Panc1 (cell line): Measurements from ENCODE around the gene USP50. TPM values are rescaled to one million over a fixed set of nuclear protein-coding genes. Genes with fewer than 3 reads are reported as not detected.
"Not testable (repeated sequence)": the region's sequence is repeated elsewhere in the genome, so short reads cannot be mapped to it uniquely, and the experiment has no call there.

Experiments
- ATAC-seq: fragments of 200-7000 bp; cut with Tn5 transposase; 2 replicates; pipeline ENCODE4 v1.9.1; 2020; ENCODE audit warnings: mild to moderate bottlenecking, moderate library complexity
- BruUV-seq: library from RNA; stranded (reverse); fragments of 400-500 nt; replicated peaks from 2 replicates; lab custom pipeline; 2021; lab: Mats Ljungman, UMichigan
- CTCF ChIA-PET: fragments of 300-600 bp; sonication (Branson Sonifier 250); formaldehyde crosslinking; loops from one replicate; lab custom pipeline; 2022; ENCODE audit warnings: antibody characterized with exemption; lab: Charles Lee
- POLR2A ChIA-PET: fragments of 300-600 bp; sonication (Branson Sonifier 250); formaldehyde crosslinking; loops from one replicate; lab custom pipeline; 2022; ENCODE audit warnings: antibody characterized with exemption; lab: Charles Lee
- DNase-seq: peaks from one replicate; pipeline ENCODE4 v3.0.0-alpha.2; 2010; ENCODE audit warnings: low read depth, low spot score
- H3K27ac ChIP-seq: 2 replicates; pipeline ENCODE4 v1.5.1; 2011; ENCODE audit warnings: mild to moderate bottlenecking, low read length, inconsistent platforms
- H3K27me3 ChIP-seq: fragments of 200-500 bp; sonication (Bioruptor generic); 2 replicates; pipeline ENCODE4 v1.6.0; 2014; ENCODE audit warnings: low read length, inconsistent platforms; ENCODE audit not compliant: control insufficient read depth, insufficient read depth
- H3K36me3 ChIP-seq: fragments of 200-500 bp; sonication (Bioruptor generic); 2 replicates; pipeline ENCODE4 v1.5.1; 2014; ENCODE audit warnings: inconsistent platforms, mild to moderate bottlenecking, low read length, moderate library complexity; ENCODE audit not compliant: control insufficient read depth, insufficient read depth
- H3K4me1 ChIP-seq: 2 replicates; pipeline ENCODE4 v1.5.1; 2011; ENCODE audit warnings: inconsistent platforms, mild to moderate bottlenecking, low read length, moderate library complexity; ENCODE audit not compliant: control insufficient read depth, insufficient read depth
- H3K4me3 ChIP-seq, 2 experiments: 2 replicates each; pipeline ENCODE4 v1.5.1; 2011 to 2012; ENCODE audit warnings: low read depth in 2 of 2, low read length in 2 of 2, mild to moderate bottlenecking in 2 of 2, inconsistent platforms in 1 of 2, moderate library complexity in 1 of 2
- H3K9me3 ChIP-seq: fragments of 200-500 bp; sonication (Bioruptor generic); 2 replicates; pipeline ENCODE4 v1.5.1; 2014; ENCODE audit warnings: low read depth, mild to moderate bottlenecking, inconsistent platforms, low read length, moderate library complexity; ENCODE audit not compliant: control insufficient read depth, insufficient read depth
- POLR2AphosphoS5 ChIP-seq: IDR thresholded peaks from 2 replicates; pipeline ENCODE4 v1.6.1; 2012; ENCODE audit warnings: mild to moderate bottlenecking, low read depth, low read length, moderate library complexity
- SIN3A ChIP-seq: IDR thresholded peaks from 2 replicates; pipeline ENCODE4 v1.6.1; 2012; ENCODE audit warnings: low read depth, mild to moderate bottlenecking, low read length, moderate library complexity, borderline replicate concordance; ENCODE audit not compliant: insufficient read depth
- TCF7L2 ChIP-seq: IDR thresholded peaks from 2 replicates; pipeline ENCODE4 v1.6.1; 2011; ENCODE audit warnings: mild to moderate bottlenecking, low read depth, low read length, inconsistent platforms
- in situ Hi-C: cut with HindIII; loops from 2 replicates; pipeline ENCODE4 v1.10.0; 2016; ENCODE audit warnings: low sequenced_read_pairs, low pct_unique_long_range_greater_than_20kb
- intact Hi-C: fragments of 100-400 bp; cut with micrococcal nuclease; formaldehyde crosslinking; loops from one replicate; pipeline ENCODE4 v1.10.0; 2022; ENCODE audit not compliant: unreplicated experiment
- total RNA-seq: library from RNA; stranded (reverse); gene quantifications from one replicate; pipeline ENCODE4 v1.2.1, GENCODE V29; 2021; ENCODE audit not compliant: unreplicated experiment
- TF ChIP-seq, protein P1 (sequence below): fragments of 450-650 bp; IDR thresholded peaks from 2 replicates; pipeline ENCODE4 v1.5.1; 2017; ENCODE audit warnings: mild to moderate bottlenecking
- TF ChIP-seq, protein P2 (sequence below), 2 experiments: IDR thresholded peaks; 2 replicates each; pipeline ENCODE4 v1.6.1; 2011 to 2012; ENCODE audit warnings: low read depth in 2 of 2, control low read depth in 1 of 2, low read length in 1 of 2, mild to moderate bottlenecking in 1 of 2, moderate library complexity in 1 of 2; ENCODE audit not compliant: insufficient read depth in 1 of 2

Gene USP50
- total RNA-seq, 1 experiment from 2014 or later = not detected

DNA sequence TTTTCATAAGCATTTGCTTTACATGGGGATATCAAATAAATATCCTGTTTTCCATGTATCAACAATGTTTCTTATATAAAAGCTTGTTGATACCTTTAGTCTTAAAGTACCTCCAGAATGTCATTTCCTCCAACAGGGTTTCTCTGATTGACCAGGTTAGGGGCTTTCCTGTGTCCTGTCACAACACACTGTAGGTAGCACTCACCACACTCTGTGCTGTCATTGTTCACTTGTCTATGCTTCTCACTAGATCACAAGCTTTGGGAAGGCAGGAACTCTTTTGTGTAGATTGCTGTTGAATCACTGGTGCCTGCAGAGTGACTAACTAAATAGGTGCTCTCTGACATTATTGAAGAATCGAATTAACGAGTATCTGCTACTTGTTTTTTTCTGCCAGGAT lies 49.8 kb downstream of the USP50 start:
- ChIA-PET POLR2A (interaction anchor here (0.6 kb wide), 1 partner anchor 52 kb away, joined by 3 read pairs; no protein-coding TSS in a partner anchor), CTCF (interaction anchor here (0.8 kb wide), 1 partner anchor 68 kb away, joined by 3 read pairs; no protein-coding TSS in a partner anchor)
- no TSS peak for BruUV-seq
- ATAC-seq (no peak), DNase-seq (no peak)
- peaks cover 47% of the 10 kb centered on the region for H3K36me3 ChIP-seq
- intact Hi-C loops (no loop called here), in situ Hi-C loops (no loop called here)
- no peaks in the 10 kb centered on the region for H3K9me3 ChIP-seq
- no peaks in the 10 kb centered on the region for H3K4me1 ChIP-seq
- no peak overlapping the region for H3K27ac ChIP-seq
- H3K27me3 ChIP-seq = no peaks in the 10 kb centered on the region
- TF ChIP-seq POLR2AphosphoS5 = no peak
- H3K4me3 ChIP-seq = no peak overlapping the region

DNA sequence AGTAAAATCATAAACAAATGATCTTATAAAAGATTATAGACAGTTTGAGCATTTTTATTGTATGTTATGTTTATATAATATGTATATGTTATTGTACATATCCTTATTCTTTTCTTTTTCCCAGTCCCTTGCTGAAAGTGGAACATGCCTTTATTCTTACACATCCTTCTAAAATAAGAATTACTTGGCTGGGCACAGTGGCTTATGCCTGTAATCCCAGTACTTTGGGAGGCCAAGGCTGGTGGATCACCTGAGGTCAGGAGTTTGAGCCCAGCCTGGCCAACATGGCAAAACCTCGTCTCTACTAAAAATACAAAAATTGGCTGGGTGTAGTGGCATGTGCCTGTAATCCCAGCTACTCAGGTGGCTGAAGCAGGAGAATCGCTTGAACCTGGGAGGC lies 51.9 kb downstream of the USP50 start:
- DNase-seq, POLR2A ChIA-PET, H3K4me1 ChIP-seq, intact Hi-C loops, H3K27ac ChIP-seq, ATAC-seq, H3K4me3 ChIP-seq, H3K27me3 ChIP-seq, in situ Hi-C loops, H3K9me3 ChIP-seq, BruUV-seq: not testable (repeated sequence)
- CTCF ChIA-PET = interaction anchor here (0.7 kb wide), 1 partner anchor 231 kb away, joined by 5 read pairs; no protein-coding TSS in a partner anchor
- H3K36me3 ChIP-seq = peaks cover 50% of the 10 kb centered on the region

DNA sequence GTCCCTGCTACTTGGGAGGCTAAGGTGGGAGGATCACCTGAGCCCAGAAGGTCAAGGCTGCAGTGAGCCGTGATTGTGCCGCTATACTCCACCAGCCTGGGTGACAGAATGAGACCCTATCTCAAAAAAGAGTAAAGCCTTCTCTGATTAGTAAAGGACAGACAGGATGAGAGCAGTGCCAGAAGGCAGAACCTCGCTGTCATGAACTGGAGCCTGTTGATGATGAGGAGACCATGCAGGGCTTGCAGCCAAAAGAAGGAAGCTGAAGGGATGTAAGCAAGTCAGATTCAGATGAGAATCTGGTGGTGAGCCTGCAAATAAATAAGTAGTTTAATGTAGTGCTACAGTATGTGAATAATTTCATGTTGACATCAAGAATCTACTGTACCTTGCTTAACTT lies 52.8 kb downstream of the USP50 start:
- Histone ChIP-seq H3K9me3 (no peaks in the 10 kb centered on the region), H3K27me3 (no peaks in the 10 kb centered on the region), H3K36me3 (peaks cover 44% of the 10 kb centered on the region), H3K4me1 (no peaks in the 10 kb centered on the region), H3K4me3 (no peak overlapping the region), H3K27ac (no peak overlapping the region)
- intact Hi-C loops (no loop called here), in situ Hi-C loops (no loop called here)
- ChIA-PET POLR2A (no interaction called here), CTCF (no interaction called here)
- no TSS peak for BruUV-seq
- ATAC-seq = no peak
- DNase-seq = no peak
- TF ChIP-seq SIN3A (no peak), POLR2AphosphoS5 (no peak), TCF7L2 (no peak)
- TF ChIP-seq, protein P1, sequence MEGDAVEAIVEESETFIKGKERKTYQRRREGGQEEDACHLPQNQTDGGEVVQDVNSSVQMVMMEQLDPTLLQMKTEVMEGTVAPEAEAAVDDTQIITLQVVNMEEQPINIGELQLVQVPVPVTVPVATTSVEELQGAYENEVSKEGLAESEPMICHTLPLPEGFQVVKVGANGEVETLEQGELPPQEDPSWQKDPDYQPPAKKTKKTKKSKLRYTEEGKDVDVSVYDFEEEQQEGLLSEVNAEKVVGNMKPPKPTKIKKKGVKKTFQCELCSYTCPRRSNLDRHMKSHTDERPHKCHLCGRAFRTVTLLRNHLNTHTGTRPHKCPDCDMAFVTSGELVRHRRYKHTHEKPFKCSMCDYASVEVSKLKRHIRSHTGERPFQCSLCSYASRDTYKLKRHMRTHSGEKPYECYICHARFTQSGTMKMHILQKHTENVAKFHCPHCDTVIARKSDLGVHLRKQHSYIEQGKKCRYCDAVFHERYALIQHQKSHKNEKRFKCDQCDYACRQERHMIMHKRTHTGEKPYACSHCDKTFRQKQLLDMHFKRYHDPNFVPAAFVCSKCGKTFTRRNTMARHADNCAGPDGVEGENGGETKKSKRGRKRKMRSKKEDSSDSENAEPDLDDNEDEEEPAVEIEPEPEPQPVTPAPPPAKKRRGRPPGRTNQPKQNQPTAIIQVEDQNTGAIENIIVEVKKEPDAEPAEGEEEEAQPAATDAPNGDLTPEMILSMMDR = no peak
- TF ChIP-seq, protein P2, sequence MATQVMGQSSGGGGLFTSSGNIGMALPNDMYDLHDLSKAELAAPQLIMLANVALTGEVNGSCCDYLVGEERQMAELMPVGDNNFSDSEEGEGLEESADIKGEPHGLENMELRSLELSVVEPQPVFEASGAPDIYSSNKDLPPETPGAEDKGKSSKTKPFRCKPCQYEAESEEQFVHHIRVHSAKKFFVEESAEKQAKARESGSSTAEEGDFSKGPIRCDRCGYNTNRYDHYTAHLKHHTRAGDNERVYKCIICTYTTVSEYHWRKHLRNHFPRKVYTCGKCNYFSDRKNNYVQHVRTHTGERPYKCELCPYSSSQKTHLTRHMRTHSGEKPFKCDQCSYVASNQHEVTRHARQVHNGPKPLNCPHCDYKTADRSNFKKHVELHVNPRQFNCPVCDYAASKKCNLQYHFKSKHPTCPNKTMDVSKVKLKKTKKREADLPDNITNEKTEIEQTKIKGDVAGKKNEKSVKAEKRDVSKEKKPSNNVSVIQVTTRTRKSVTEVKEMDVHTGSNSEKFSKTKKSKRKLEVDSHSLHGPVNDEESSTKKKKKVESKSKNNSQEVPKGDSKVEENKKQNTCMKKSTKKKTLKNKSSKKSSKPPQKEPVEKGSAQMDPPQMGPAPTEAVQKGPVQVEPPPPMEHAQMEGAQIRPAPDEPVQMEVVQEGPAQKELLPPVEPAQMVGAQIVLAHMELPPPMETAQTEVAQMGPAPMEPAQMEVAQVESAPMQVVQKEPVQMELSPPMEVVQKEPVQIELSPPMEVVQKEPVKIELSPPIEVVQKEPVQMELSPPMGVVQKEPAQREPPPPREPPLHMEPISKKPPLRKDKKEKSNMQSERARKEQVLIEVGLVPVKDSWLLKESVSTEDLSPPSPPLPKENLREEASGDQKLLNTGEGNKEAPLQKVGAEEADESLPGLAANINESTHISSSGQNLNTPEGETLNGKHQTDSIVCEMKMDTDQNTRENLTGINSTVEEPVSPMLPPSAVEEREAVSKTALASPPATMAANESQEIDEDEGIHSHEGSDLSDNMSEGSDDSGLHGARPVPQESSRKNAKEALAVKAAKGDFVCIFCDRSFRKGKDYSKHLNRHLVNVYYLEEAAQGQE (IDR thresholded peaks at IDR 0.05; ENCODE audit: insufficient read depth in 1 of 2, low read depth in 2 of 2, low read length in 1 of 2) = no peak
